HL-60 (cell line): Measurements from ENCODE around the gene EGR4.

ENCODE experiments used
- DNase-seq, 2 experiments: peaks; one replicate each; pipeline ENCODE4 v3.0.0-alpha.2; 2010 to 2020; ENCODE audit warnings: low read depth in 1 of 2, low spot score in 1 of 2
- H3K27ac ChIP-seq: fragments of 250-450 bp; sonication (Bioruptor Pico); replicated peaks from 2 replicates; pipeline ENCODE4 v1.5.1; 2020; ENCODE audit warnings: mild to moderate bottlenecking, moderate library complexity
- H3K27me3 ChIP-seq: fragments of 250-450 bp; sonication (Bioruptor Pico); 2 replicates; pipeline ENCODE4 v1.5.1; 2021; ENCODE audit warnings: mild to moderate bottlenecking, moderate library complexity; ENCODE audit not compliant: insufficient read depth, poor library complexity, severe bottlenecking
- H3K4me3 ChIP-seq: replicated peaks from 2 replicates; pipeline ENCODE4 v1.5.1; 2011; ENCODE audit warnings: mild to moderate bottlenecking, control low read depth, low read length; ENCODE audit not compliant: insufficient read depth
- GABPA ChIP-seq: IDR thresholded peaks from 2 replicates; pipeline ENCODE4 v1.6.1; 2012; ENCODE audit warnings: low read depth
- POLR2AphosphoS5 ChIP-seq: IDR thresholded peaks from 2 replicates; pipeline ENCODE4 v1.6.1; 2012; ENCODE audit warnings: low read depth
- REST ChIP-seq: IDR thresholded peaks from 2 replicates; pipeline ENCODE4 v1.6.1; 2012; ENCODE audit warnings: low read depth; ENCODE audit not compliant: insufficient replicate concordance
- SPI1 ChIP-seq: IDR thresholded peaks from 2 replicates; pipeline ENCODE4 v1.6.1; 2012; ENCODE audit warnings: low read depth, mild to moderate bottlenecking, borderline replicate concordance
- TF ChIP-seq, protein P1 (sequence below): IDR thresholded peaks from one replicate; pipeline ENCODE4 v1.5.1; 2011; ENCODE audit warnings: low read length, control low read depth, inconsistent platforms; ENCODE audit not compliant: insufficient read depth

EGR4 gene

GRCh38 chr2:73267008-73267407, 26.3 kb downstream of the EGR4 start:
- no peak overlapping the region for H3K27ac ChIP-seq
- H3K27me3 ChIP-seq, result no peaks in the 10 kb centered on the region
- H3K4me3 ChIP-seq, result no peak overlapping the region
- TF ChIP-seq SPI1 (no peak), POLR2AphosphoS5 (no peak), GABPA (no peak), REST (no peak)
- TF ChIP-seq, protein P1, sequence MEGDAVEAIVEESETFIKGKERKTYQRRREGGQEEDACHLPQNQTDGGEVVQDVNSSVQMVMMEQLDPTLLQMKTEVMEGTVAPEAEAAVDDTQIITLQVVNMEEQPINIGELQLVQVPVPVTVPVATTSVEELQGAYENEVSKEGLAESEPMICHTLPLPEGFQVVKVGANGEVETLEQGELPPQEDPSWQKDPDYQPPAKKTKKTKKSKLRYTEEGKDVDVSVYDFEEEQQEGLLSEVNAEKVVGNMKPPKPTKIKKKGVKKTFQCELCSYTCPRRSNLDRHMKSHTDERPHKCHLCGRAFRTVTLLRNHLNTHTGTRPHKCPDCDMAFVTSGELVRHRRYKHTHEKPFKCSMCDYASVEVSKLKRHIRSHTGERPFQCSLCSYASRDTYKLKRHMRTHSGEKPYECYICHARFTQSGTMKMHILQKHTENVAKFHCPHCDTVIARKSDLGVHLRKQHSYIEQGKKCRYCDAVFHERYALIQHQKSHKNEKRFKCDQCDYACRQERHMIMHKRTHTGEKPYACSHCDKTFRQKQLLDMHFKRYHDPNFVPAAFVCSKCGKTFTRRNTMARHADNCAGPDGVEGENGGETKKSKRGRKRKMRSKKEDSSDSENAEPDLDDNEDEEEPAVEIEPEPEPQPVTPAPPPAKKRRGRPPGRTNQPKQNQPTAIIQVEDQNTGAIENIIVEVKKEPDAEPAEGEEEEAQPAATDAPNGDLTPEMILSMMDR, result no peak
- no peak for DNase-seq

DNA sequence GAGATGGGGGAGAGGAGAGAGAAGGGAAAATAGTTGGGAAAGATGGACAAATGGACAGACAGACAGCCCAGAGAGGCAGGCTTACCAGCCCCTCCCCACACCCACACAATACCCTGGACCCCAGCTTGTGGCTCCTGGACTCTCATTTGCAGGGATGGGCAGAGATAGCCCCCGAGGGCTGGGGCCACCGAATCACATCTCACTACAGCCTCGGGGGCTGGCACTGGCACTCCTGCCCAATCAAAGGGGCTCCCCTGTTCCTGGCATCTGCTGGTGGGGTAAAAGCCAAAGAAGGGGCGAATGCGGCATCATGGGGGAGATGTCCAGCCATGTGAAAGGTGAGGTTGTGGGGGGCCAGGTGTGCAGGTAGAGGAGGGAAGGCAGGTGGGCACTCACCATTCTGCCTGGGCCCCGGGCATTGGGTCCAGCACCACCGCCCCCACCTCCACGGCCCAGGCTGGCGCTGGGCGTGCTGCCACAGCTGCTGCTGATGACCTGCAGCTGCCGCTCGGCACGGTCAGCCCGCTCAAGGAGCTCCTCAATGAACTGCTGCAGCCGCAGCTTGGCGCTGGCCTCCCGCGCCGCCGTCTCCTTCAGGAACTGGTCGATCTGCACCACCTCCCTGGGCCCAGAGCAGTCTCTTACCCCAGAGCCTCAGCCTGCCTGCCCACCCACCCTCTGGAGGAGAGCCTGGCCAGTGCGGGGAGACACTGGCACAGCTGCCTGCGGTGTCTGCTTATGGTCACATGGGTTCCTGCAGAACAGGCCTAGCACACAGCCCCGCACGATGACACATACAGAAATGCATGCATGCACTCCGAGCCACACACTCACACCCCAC, 27.1 kb downstream of the EGR4 start:
- Histone ChIP-seq H3K4me3 (no peak overlapping the region), H3K27me3 (no peaks in the 10 kb centered on the region), H3K27ac (no peak overlapping the region)
- no peak for TF ChIP-seq REST
- TF ChIP-seq, protein P1, result no peak
- no peak for TF ChIP-seq POLR2AphosphoS5
- TF ChIP-seq GABPA, result no peak
- DNase-seq, result no peak

- TF ChIP-seq, protein P1, result no peak
- TF ChIP-seq REST (no peak), POLR2AphosphoS5 (no peak), SPI1 (no peak), GABPA (no peak)
- H3K4me3 ChIP-seq, result no peak overlapping the region
Observed at GRCh38 chr2:73265298-73266060, 27.9 kb downstream of the EGR4 start.

More at GRCh38 chr2:73265298-73266060, 27.9 kb downstream of the EGR4 start:
- Histone ChIP-seq H3K27ac (no peak overlapping the region), H3K27me3 (no peaks in the 10 kb centered on the region)
- no peak for DNase-seq
